ENCODE results near the gene MBNL2. TPM values are rescaled to one million over a fixed set of nuclear protein-coding genes. Genes with fewer than 3 reads are reported as not detected.

MBNL2 gene
- total RNA-seq, 1 experiment from 2014 or later = 17.8 TPM

DNA sequence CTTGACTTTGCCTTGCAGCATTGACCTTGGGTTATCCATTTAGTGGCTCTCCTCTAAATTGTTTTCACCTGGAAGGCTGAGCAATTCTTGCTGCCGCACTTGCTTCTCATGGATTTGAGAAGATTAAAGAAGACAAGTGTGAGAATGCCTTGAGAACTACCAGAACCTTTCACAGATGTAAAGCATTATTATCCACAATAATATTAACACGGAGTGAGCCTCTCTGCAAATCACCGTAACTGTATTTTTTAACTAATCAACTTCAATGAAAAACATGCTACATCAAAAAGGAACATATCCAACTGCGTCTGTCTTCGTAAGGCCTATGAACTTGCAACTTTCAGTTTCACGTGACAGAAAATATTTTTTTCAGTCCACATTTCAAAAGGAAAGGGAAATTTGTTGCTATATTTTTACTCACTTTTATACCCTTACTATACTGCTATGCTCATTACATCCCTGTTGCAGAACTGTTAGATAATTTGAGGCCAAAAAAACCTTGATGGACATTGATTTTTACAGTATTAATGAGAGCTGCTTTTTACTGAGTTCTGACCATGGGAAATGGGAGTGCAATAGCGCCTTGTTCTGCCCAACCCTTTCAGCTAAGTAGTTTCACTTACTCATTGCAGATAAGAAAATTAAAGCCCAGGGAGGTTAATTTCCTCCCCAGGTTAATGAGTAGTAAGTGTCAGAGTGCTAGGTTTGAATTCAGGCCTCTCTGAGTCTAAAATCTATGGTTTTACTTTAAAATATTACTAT, 118.0 kb downstream of the MBNL2 start:
- TF ChIP-seq, protein P1, sequence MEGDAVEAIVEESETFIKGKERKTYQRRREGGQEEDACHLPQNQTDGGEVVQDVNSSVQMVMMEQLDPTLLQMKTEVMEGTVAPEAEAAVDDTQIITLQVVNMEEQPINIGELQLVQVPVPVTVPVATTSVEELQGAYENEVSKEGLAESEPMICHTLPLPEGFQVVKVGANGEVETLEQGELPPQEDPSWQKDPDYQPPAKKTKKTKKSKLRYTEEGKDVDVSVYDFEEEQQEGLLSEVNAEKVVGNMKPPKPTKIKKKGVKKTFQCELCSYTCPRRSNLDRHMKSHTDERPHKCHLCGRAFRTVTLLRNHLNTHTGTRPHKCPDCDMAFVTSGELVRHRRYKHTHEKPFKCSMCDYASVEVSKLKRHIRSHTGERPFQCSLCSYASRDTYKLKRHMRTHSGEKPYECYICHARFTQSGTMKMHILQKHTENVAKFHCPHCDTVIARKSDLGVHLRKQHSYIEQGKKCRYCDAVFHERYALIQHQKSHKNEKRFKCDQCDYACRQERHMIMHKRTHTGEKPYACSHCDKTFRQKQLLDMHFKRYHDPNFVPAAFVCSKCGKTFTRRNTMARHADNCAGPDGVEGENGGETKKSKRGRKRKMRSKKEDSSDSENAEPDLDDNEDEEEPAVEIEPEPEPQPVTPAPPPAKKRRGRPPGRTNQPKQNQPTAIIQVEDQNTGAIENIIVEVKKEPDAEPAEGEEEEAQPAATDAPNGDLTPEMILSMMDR (conservative IDR thresholded peaks at IDR 0.05; ENCODE audit: low read depth, low read length) = no peak
- TF ChIP-seq EZH2 (IDR thresholded peaks at IDR 0.05; ENCODE audit: low read length, unreplicated experiment) (no peak), EZH2phosphoT487 (IDR thresholded peaks at IDR 0.05; ENCODE audit: borderline replicate concordance, low read length) (no peak)
- ATAC-seq (no peak), DNase-seq (no peak)
- no TSS peak for BruUV-seq (replicated peaks)
- no peak overlapping the region for H3K9ac ChIP-seq (ENCODE audit: low read length)
- peaks cover 17% of the 10 kb centered on the region for H3K4me1 ChIP-seq (ENCODE audit: insufficient read depth, low read length)
- H3K79me2 ChIP-seq (ENCODE audit: low read length) = no peaks in the 10 kb centered on the region
- H3K4me2 ChIP-seq (ENCODE audit: low read length) = no peak overlapping the region
- no peak overlapping the region for H2AFZ ChIP-seq (ENCODE audit: low read length)
- H4K20me1 ChIP-seq (ENCODE audit: low read length) = no peaks in the 10 kb centered on the region
- H3K9me2 ChIP-seq (replicated peaks; ENCODE audit: low read length) = no peaks in the 10 kb centered on the region
- no peaks in the 10 kb centered on the region for H3K27me3 ChIP-seq (ENCODE audit: low read length)
- POLR2A ChIA-PET (ENCODE audit: unreplicated experiment) = no interaction called here
- H3K36me3 ChIP-seq (ENCODE audit: low read depth, low read length) = no peaks in the 10 kb centered on the region
- CTCF ChIA-PET = no interaction called here
- H3K9me3 ChIP-seq (ENCODE audit: low read length) = no peaks in the 10 kb centered on the region
- no peak overlapping the region for H3K27ac ChIP-seq (ENCODE audit: low read length)
- intact Hi-C loops (cut with micrococcal nuclease) = loop anchor here (5.0 kb wide), 3 partner anchors 43 to 83 kb away; no protein-coding TSS in a partner anchor
- no peak overlapping the region for H3K4me3 ChIP-seq (ENCODE audit: low read length)
- no peaks in the 10 kb centered on the region for H3F3A ChIP-seq (ENCODE audit: low read length, unreplicated experiment)

DNA sequence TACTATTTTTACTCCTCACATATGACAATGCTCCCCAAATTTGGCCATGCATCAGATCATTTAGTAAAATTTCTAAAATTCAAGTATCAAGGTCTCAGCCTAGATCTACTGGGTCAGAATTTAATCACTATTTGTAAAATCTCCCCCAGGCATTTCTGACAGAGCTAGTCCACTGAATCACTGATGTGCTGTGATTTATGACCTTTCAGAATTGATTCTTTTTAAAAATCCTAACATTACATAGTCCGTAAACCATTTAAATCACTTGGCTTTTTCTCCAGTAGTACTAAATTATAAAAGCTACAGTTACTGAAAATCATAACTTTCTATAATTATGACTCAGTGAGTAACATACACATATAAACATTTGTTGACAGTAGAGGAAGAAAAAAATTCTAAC, 119.0 kb downstream of the MBNL2 start:
- no TSS peak for BruUV-seq (replicated peaks)
- Histone ChIP-seq H3K4me2 (ENCODE audit: low read length) (no peak overlapping the region), H3K9ac (ENCODE audit: low read length) (no peak overlapping the region), H3K9me3 (ENCODE audit: low read length) (no peaks in the 10 kb centered on the region), H3K27ac (ENCODE audit: low read length) (peak overlapping the region; percentile 25; the same call in 1 of the 2 replicates), H4K20me1 (ENCODE audit: low read length) (no peaks in the 10 kb centered on the region), H3F3A (ENCODE audit: low read length, unreplicated experiment) (no peaks in the 10 kb centered on the region), H3K79me2 (ENCODE audit: low read length) (no peaks in the 10 kb centered on the region), H3K4me1 (ENCODE audit: insufficient read depth, low read length) (peaks cover 17% of the 10 kb centered on the region), H3K27me3 (ENCODE audit: low read length) (no peaks in the 10 kb centered on the region), H2AFZ (ENCODE audit: low read length) (no peak overlapping the region), H3K4me3 (ENCODE audit: low read length) (no peak overlapping the region), H3K36me3 (ENCODE audit: low read depth, low read length) (no peaks in the 10 kb centered on the region), H3K9me2 (replicated peaks; ENCODE audit: low read length) (no peaks in the 10 kb centered on the region)
- peak; percentile 34 for ATAC-seq
- peak; percentile 22 for DNase-seq
- CTCF ChIA-PET = no interaction called here
- POLR2A ChIA-PET (ENCODE audit: unreplicated experiment) = no interaction called here
- TF ChIP-seq, protein P1 (conservative IDR thresholded peaks at IDR 0.05; ENCODE audit: low read depth, low read length) = no peak
- TF ChIP-seq EZH2 (IDR thresholded peaks at IDR 0.05; ENCODE audit: low read length, unreplicated experiment) (no peak), EZH2phosphoT487 (IDR thresholded peaks at IDR 0.05; ENCODE audit: borderline replicate concordance, low read length) (no peak)
- intact Hi-C loops (cut with micrococcal nuclease) = loop anchor here (5.0 kb wide), 3 partner anchors 44 to 84 kb away; no protein-coding TSS in a partner anchor

DNA sequence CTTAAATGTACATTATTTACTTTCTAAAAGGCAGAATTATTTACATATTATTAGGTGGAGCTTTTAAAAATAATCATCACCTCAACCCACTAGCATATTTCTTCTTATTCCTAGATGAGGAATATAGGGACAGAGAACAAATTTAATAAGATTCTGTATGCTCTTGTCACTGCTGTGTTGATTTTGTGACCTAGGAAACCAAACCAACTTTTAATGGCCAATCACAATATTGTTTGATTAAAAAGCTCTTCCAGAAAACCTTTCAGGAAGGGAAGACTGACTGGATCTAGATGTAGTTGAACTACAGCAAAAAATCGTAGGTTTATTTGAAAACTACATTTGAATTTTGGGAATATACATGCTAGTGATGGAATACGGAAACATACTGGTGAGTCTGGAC, 120.0 kb downstream of the MBNL2 start:
- CTCF ChIA-PET = no interaction called here
- H2AFZ ChIP-seq (ENCODE audit: low read length) = no peak overlapping the region
- no peaks in the 10 kb centered on the region for H4K20me1 ChIP-seq (ENCODE audit: low read length)
- peaks cover 17% of the 10 kb centered on the region for H3K4me1 ChIP-seq (ENCODE audit: insufficient read depth, low read length)
- POLR2A ChIA-PET (ENCODE audit: unreplicated experiment) = interaction anchor here (0.6 kb wide), 2 partner anchors 91 to 122 kb away, joined by 3 to 7 read pairs; no protein-coding TSS in a partner anchor
- H3F3A ChIP-seq (ENCODE audit: low read length, unreplicated experiment) = no peaks in the 10 kb centered on the region
- no peaks in the 10 kb centered on the region for H3K36me3 ChIP-seq (ENCODE audit: low read depth, low read length)
- no peak for ATAC-seq
- H3K9ac ChIP-seq (ENCODE audit: low read length) = no peak overlapping the region
- no peak overlapping the region for H3K4me3 ChIP-seq (ENCODE audit: low read length)
- intact Hi-C loops (cut with micrococcal nuclease) = loop anchor here (5.0 kb wide), 3 partner anchors 45 to 85 kb away; no protein-coding TSS in a partner anchor
- H3K9me2 ChIP-seq (replicated peaks; ENCODE audit: low read length) = no peaks in the 10 kb centered on the region
- 0 out of 2 replicates have a peak overlapping the region, but pooled peaks have one; percentile 25 for H3K27ac ChIP-seq (ENCODE audit: low read length)
- BruUV-seq (replicated peaks) = no TSS peak
- no peaks in the 10 kb centered on the region for H3K27me3 ChIP-seq (ENCODE audit: low read length)
- H3K79me2 ChIP-seq (ENCODE audit: low read length) = no peaks in the 10 kb centered on the region
- no peak for DNase-seq
- no peaks in the 10 kb centered on the region for H3K9me3 ChIP-seq (ENCODE audit: low read length)
- TF ChIP-seq, protein P1 (conservative IDR thresholded peaks at IDR 0.05; ENCODE audit: low read depth, low read length) = no peak
- no peak for TF ChIP-seq EZH2 (IDR thresholded peaks at IDR 0.05; ENCODE audit: low read length, unreplicated experiment)
- TF ChIP-seq EZH2phosphoT487 (IDR thresholded peaks at IDR 0.05; ENCODE audit: borderline replicate concordance, low read length) = no peak
- H3K4me2 ChIP-seq (ENCODE audit: low read length) = no peak overlapping the region

Data from PC-3 (cell line).